Activated CD4-positive, CD25-positive, alpha-beta regulatory T cell treated with anti-CD3 and anti-CD28 coated beads, Interleukin-2, amount 50 U/mL, for 72 hours (primary cell): ENCODE measurements around the gene COL6A1.
"Not testable (repeated sequence)": the region's sequence is repeated elsewhere in the genome, so short reads cannot be mapped to it uniquely, and the experiment has no call there.

Experiments
- DNase-seq: peaks from one replicate; pipeline ENCODE4 v3.0.0; 2021

COL6A1 gene

GRCh38 chr21:45947296-45947695, 34.3 kb upstream of the COL6A1 start:
- DNase-seq: no peak

DNA sequence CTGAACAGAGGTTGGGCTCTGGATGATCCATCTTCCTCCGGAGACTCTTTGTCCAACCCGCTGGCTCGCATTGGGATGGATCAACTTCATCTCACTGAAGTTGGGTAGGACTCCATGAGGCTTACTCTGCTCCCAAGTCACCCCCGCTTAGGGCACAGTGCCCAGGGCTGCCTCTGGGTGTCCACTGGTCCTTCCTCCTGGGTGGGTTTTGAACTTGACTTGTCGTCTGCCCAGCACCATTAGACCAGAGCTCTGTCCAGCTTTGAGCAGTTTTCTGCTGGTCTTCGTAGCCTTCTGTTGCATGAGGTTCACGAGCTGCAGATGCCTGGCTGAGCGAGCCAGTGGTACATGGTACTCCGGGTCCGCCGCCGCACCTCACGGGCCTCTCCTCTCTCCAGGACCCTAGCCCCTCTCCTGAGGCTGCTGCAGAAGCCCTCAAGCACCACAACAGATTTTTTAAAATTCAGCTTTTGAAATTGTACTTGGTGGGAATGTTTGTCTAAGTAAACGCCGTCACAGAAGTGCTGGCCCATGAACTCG, 33.8 kb upstream of the COL6A1 start:
- no peak for DNase-seq

DNA sequence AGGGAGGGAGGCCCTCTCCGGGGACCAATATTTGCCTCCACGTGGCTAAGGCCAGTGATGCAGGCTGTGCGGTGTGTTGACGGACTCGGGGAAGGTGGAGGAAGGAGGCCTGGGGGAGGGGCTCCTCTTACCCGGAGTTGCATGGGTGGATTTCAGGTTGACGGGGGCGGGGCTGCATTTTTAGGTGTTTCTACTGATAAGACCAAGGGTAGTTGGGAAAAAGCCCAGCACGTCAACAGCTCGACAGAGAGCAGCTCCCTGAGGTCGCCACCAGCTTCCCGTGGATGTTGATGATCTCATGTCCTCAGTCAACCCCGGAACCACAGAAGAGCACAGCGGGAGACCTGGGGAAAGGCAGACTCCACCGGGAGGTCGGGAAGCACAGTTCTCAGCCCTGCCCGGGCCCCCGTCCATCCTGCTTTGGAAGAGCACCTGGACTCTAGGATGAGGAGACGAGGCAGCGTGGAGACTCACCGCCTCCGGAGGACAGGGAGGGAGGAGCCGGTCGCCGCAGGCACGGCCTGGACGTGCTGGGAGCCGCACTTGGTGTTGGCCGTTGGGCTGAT, 32.9 kb upstream of the COL6A1 start:
- no peak for DNase-seq

- no peak for DNase-seq
These were observed 31.4 kb upstream of the COL6A1 start for GRCh38 chr21:45949928-45950739.

- no peak for DNase-seq
These were observed 30.6 kb upstream of the COL6A1 start for GRCh38 chr21:45950740-45951515.

DNA sequence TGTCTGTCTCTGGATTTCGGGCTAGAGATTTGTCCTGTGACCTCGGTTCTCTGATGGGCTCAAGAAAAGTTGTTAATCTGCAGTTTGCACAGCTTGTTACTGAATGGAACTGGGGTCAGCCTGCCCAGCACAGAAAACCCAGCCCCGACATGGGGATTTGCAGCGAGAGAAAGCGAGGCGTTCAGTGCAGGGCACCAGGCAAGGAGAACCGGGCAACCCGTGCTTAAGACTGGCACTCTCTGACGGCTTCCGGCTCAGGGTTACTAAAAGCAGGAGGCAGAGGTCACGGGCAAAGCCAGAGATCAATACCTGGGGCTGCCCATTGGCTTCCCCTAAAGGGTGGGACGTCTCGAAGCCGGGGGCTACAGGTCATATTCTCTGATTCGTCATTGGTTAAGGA, 29.9 kb upstream of the COL6A1 start:
- no peak for DNase-seq

DNA sequence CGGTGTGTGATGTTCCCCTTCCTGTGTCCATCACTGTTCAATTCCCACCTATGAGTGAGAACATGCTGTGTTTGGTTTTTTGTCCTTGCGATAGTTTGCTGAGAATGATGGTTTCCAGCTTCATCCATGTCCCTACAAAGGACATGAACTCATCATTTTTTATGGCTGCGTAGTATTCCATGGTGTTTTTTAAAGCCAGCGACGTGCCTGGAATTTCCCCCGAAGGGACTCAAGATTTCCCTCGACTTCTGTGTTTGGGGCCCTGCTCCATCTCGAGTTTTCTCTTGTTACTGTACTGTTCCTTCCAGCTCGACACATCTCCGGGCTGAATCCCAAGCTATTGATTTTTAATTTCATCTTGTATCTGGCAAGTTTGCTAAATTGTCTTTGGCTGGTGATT, 29.0 kb upstream of the COL6A1 start:
- DNase-seq: not testable (repeated sequence)

DNA sequence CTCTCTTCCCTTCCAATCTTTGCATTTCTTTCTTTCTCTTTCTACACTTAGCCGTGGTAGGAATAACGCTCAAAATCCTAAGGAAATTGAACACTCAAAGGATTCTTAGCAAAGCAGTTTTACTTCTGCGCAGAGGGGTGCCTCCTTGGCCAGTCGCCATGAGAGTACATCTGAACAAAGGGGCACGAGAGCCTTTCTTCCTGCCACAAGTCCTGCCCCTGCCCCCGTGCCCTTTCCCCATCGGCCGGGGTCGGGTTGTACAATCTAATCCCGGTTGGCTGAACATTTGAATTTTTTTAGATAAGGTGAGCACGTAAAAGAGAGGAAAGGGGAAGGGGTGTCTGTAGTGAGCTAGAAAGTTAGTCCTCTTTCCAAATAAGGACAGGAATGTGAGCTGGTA, 28.6 kb upstream of the COL6A1 start:
- DNase-seq: no peak

DNA sequence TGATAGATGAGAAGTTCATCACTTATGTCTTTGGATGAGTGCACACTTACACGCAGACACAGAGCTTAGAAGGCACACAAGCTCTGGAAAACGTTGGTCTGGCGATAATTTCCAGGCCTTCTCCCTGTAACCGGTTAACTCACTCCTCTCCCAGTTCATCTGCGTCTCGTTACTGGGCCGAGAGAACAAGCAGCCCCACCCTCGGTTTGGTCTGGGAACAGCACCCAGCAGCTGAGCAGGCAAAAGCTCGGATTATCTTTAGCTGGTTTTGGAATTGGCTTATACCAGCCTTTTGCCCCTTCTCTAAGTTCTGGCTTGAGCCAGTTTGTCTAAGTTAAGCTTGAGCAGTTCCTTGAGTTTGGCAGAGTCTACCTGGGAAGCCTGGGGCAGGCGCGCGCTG, 27.3 kb upstream of the COL6A1 start:
- no peak for DNase-seq

DNA sequence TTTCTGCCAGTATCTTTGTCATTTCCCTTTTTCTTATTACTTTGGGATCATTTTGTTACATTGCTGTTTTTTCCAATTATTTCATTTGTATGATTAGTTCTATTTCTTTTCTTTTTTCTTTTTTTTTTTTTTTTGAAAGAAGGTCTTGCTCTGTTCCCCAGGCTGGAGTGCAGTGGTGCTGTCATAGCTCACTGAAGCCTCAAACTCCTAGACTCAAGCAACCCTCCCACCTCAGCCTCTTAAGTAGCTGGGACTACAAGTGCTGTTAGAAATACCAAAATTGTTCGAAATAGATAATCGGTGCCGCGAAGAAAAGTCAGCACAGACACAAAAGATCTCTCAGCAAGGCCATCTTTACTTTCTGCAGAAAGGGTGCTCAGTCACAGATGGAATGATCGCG, 26.6 kb upstream of the COL6A1 start:
- DNase-seq: no peak

- no peak for DNase-seq
These were observed 24.0 kb upstream of the COL6A1 start for GRCh38 chr21:45957551-45957950.

GRCh38 chr21:45957981-45958600, 23.5 kb upstream of the COL6A1 start:
- DNase-seq: no peak

GRCh38 chr21:45959182-45959581, 22.4 kb upstream of the COL6A1 start:
- no peak for DNase-seq

GRCh38 chr21:45959779-45960390, 21.7 kb upstream of the COL6A1 start:
- no peak for DNase-seq

DNA sequence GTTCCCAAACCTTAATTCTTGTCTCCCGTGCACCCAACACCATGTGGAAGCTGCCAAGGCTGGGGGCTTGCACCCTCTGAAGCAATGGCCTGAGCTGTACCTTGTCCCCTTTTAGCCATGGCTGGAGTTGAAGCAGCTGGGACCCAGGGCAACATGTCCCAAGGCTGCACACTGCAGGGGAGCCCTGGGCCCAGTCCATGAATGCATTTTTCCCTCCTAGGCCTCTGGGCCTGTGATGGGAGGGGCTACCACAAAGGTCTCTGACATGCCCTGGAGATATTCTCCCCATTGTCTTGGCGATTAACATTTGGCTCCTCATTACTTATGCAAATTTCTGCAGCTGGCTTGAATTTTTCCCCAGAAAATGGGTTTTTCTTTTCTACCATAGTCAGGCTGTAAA, 20.2 kb upstream of the COL6A1 start:
- DNase-seq: not testable (repeated sequence)

GRCh38 chr21:45962531-45963231, 18.9 kb upstream of the COL6A1 start:
- DNase-seq: no peak

- DNase-seq: no peak
These were observed 18.4 kb upstream of the COL6A1 start for GRCh38 chr21:45963232-45963570.

- DNase-seq: no peak
These were observed 16.9 kb upstream of the COL6A1 start for GRCh38 chr21:45964649-45965048.

DNA sequence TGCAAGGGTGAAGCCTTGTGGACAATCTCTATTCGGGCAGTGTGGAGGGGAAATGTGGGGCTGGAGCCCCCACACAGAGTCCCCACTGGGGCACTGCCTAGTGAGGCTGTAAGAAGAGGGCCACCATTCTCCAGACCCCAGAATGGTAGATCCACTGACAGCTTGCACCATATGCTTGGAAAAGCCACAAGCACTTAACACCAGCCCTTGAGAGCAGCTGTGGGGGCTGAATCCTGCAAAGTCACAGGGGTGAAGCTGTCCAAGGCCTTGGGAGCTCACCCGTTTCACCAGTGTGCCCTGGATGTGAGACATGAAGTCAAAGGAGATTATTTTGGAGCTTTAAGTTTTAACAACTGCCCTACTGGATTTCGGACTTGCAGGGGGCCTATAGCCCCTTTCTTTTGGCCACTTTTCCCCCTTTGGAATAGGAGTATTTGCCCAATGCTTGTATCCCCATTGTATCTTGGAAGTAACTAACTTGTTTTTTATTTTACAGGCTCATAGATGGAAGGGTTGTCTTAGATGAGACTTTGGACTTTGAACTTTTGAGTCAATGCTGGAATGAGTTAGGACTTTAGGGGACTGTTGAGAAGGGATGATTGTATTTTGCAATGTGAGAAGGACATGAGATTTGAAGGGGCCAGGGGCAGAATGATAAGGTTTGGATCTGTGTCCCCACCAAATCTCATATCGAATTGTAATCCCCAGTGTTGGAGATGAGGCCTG, 16.3 kb upstream of the COL6A1 start:
- no peak for DNase-seq

DNA sequence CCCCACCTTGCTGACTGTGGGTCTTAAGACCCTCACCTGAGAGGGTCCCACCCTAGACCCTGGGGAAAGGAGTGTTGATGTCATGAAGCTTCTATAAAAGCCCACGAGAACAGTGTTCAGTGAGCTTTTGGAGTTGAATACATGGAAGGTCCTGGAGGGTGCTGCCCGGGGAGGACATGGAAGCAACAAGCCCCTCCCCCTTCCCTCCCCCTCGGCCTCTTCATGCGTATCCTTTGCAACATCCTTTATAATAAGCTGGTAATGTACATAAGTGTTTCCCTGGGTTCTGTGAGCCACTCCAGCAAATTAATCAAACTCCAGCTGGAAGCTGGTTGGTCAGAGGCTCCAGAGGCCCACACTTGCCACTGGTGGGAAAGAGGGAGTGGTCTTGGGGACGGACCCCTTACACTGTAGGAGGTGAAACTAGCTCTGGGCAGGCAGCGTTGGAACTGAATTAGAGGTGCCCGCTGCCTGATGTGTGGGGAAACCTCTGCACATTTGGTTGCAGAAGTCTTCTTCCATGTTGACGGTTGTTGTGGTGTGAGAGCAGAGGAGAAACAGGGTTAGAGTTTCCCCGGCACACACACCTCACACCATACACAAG, 14.7 kb upstream of the COL6A1 start:
- DNase-seq: no peak
